Uterus (tissue), 2 donors: ENCODE results near the gene PIP5K1C.

Source experiments
- POLR2A ChIP-seq, 2 donors: fragments of 450-650 bp; IDR thresholded peaks; one replicate each; pipeline ENCODE4 v1.6.1; 2016; ENCODE audit warnings: antibody characterized with exemption in 2 of 2, mild to moderate bottlenecking in 1 of 2, moderate library complexity in 1 of 2
- TF ChIP-seq, protein P1 (sequence below), 4 experiments: fragments of 200-600 bp in 2 of 4; fragments of 450-650 bp in 2 of 4; sonication (generic) in 2 of 4; IDR thresholded peaks; one replicate each; pipeline ENCODE4 v1.5.1; 2016 to 2019; ENCODE audit warnings: antibody characterized with exemption in 4 of 4, mild to moderate bottlenecking in 2 of 4, moderate library complexity in 1 of 4

DNA sequence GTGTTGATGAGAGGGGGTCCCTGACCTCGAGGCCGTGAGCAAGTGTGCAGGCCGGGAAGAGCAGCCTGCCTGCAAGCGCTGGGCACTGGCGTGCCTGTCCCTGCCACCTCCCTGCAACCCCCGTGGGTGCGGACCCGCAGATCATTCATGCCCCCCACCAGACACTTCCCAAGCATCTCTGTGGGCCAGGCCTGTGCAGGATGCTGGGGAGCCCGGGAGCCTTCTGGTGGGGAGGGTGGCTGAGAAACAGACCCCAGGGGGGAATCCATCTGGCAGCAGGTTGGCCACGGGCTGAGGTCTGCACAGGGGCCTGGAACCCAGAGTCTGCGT lies 55.2 kb downstream of the PIP5K1C start:
- TF ChIP-seq, protein P1, sequence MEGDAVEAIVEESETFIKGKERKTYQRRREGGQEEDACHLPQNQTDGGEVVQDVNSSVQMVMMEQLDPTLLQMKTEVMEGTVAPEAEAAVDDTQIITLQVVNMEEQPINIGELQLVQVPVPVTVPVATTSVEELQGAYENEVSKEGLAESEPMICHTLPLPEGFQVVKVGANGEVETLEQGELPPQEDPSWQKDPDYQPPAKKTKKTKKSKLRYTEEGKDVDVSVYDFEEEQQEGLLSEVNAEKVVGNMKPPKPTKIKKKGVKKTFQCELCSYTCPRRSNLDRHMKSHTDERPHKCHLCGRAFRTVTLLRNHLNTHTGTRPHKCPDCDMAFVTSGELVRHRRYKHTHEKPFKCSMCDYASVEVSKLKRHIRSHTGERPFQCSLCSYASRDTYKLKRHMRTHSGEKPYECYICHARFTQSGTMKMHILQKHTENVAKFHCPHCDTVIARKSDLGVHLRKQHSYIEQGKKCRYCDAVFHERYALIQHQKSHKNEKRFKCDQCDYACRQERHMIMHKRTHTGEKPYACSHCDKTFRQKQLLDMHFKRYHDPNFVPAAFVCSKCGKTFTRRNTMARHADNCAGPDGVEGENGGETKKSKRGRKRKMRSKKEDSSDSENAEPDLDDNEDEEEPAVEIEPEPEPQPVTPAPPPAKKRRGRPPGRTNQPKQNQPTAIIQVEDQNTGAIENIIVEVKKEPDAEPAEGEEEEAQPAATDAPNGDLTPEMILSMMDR (IDR thresholded peaks at IDR 0.05) = no peak
- TF ChIP-seq POLR2A (IDR thresholded peaks at IDR 0.05) = no peak
